GM21825 (cell line): Measurements from ENCODE around the gene NUTM1.
A peak's percentile ranks its signal among the peaks of the same experiment; 100 is the strongest.
"Not testable (repeated sequence)": the region's sequence is repeated elsewhere in the genome, so short reads cannot be mapped to it uniquely, and the experiment has no call there.

Experiments
- ATAC-seq: cut with Tn5 transposase; IDR thresholded peaks from one replicate; pipeline ENCODE4 v1.9.1; 2021; ENCODE audit warnings: mild to moderate bottlenecking, moderate library complexity; ENCODE audit not compliant: unreplicated experiment

NUTM1 gene

GRCh38 chr15:34364041-34364440 lies 20.9 kb downstream of the NUTM1 start:
- no peak for ATAC-seq

DNA sequence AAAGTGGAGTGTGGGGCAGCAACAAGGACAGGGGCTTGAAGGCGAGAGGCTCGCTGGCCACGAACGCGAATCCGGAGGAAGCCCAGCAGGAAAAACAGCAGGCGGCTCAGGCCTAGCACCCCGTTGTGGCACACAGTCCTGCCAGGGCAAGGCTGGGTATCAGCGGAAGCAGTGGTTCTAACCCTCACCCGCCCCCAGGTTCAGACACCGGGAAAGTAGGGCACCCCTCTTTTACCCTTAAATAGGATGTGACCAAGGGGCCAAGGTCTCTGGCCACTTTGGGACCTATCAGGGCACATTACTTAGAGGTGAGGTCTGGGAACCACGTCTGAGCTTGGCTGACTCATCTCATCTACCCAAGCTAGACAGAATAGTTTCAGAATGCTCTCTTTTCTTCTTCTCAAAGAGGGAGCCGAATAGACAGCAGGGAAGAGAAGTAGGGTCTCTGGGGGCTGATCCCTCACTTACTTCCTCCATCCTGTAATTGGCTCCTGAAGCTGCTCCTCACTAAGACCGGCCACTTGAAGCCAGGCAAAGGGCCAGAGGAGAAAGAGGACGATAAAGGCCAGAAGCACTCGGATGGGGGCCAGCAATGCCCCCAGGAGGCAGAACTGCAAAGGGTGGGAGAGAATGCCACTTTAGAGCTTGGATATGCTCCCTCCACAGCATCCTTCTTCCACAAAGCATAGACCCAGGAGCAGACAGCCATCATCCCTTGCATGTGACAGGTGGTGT lies 22.1 kb downstream of the NUTM1 start:
- ATAC-seq, result no peak

DNA sequence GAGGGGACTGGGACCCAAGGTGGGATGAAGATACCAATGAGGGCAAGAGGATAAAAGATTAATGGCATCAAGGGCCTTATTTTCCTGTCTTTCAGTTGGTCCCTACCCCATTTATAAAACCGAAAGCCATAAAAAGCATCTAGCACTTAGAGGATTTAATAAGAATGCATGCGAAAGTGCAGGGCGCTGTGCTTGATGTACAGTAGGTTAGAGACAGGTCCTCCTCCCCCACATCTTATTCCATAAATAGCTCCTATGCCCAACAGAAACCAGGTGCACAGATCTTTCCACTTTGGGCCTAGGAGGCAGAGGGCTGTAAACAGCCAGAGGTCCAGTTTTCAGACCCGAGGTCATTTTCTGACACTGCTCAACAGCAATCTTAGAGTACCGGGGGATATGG lies 22.7 kb downstream of the NUTM1 start:
- no peak for ATAC-seq

DNA sequence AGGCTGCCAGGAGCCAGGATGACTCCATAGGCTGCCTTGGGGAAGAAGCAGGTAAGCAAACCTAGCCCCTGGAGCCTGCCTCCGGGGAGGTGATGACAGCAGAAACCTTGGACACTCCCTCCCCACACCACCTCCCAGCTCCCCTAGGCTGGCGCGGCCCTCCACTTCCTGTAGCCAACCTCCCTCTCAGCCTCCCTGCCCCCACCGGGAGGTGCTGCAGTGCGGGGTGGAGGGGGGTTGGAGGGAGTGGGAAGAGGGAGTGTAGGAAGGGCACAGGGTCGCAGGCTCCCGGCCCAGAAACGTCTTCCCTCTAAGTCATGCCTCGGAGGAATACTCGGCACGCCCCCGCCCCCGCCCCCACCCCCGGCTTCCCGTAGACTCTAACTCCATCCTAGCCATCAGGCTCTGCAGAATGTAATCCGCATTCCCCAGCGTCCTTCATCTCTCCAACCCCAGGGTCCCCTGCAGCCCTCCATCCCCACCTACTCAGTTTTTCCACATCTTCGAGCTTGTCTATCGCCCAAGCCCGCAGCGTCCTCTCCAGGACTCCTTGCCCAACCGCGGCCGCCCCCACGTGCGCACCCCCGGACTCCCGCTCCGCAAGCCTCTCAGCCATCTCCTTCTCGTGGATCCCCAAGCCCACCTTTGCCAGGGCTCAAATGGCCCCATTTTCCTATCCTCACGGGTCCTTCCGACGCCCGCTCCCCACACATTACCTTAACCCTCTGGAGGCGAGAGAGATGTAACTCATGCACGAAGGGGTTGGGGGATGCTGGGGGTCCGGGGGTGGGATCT lies 23.4 kb downstream of the NUTM1 start:
- ATAC-seq, result peak; percentile 29

DNA sequence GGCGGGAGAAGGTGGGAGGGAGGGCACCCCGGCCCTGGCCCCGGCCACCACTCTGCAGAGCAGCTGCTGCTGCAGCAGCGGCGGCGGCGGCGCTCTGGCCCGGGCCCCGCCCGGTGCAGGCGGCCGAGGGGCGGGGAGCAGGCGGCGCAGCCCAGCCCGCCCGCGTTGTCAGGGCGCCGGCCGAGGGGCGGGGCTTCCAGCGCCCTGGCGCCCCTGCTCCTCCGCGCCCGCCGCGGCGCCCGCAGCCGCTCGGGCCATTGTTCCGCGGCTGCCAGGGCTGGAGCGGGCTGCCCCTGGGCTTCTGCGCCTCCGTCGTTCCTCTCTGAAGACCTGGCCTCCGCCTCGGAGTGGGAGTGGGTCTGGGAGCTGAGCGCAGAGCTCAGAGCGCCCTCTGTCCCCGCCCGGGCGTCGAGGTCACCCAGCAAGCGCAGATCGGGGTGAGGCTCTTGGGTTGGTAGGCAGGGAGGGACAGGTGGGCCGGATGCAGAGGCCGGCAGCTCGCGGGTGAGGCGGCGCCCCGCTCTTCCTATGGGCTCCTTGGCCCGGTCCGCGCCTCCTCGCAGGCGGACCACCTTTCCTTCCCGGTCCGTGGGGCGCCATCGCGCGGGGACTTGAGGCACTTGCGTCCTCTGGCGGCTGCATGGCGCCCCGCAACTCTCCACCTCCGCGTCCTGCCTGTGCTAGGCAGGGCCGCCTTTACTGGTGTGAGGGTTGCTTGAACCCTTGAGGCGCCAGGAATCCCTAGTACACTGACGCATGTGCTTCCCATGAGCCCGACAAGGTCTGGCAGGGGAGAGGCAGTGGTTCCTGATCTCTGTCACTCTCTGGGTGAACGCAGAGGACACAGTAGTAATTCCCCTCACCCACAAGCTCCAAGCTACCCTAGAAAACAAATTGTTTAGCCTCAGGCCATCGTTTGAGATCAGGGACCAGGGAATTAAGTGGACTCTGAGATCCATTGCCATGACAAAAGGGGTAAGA lies 24.3 kb downstream of the NUTM1 start, which contains the start of gene LPCAT4:
Gene LPCAT4 (minus strand): TSS at position 96 of the 981 bp plus-strand sequence. CDS start 96 bp downstream, outside the sequence.
- ATAC-seq, result peak; percentile 76

- ATAC-seq, result no peak
Measured at GRCh38 chr15:34370129-34370528, 27.0 kb downstream of the NUTM1 start.

DNA sequence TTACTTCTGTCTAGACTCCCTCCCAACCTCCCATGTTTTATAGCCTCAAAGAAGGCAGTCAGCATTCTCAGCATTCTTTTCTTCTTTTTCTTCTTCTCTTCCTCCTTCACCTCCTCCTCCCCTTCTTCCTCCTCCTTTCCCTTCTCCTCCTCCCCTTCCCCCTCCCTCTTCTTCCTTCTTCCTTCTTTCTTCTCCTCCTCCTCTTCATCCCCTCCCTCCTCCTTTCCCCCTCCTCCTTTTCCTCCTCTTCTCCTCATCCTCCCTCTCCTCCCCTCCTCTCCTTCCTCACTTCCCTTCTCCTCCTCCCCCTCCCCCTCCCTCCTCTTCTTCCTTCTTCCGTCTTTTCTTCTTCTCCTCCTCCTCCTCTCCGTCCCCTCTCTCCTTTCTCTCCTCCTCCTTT lies 27.5 kb downstream of the NUTM1 start:
- ATAC-seq, result no peak

GRCh38 chr15:34373951-34374350 lies 30.8 kb downstream of the NUTM1 start:
- no peak for ATAC-seq

GRCh38 chr15:34374816-34375215 lies 31.7 kb downstream of the NUTM1 start:
- ATAC-seq, result no peak

GRCh38 chr15:34375541-34375940 lies 32.4 kb downstream of the NUTM1 start:
- ATAC-seq, result not testable (repeated sequence)

DNA sequence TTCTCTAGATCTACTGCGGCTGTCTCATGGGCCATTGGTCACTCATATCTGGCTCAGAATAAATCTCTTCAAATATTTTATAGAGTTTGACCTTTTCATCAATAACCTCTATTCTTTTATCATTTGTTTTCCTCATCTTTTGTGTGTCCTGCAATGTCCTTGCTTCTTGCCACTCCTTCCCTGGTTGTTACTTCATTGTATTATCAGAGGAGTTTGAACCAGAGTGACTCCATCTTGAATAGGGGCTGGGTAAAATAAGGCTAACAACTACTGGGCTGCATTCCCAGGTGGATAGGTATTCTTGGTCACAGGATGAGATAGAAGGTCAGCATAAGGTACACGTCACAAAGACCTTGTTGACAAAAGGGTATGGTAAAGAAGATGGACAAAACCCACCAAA lies 33.7 kb downstream of the NUTM1 start:
- ATAC-seq, result no peak

- not testable (repeated sequence) for ATAC-seq
Measured at GRCh38 chr15:34380491-34380890, 37.4 kb downstream of the NUTM1 start.

DNA sequence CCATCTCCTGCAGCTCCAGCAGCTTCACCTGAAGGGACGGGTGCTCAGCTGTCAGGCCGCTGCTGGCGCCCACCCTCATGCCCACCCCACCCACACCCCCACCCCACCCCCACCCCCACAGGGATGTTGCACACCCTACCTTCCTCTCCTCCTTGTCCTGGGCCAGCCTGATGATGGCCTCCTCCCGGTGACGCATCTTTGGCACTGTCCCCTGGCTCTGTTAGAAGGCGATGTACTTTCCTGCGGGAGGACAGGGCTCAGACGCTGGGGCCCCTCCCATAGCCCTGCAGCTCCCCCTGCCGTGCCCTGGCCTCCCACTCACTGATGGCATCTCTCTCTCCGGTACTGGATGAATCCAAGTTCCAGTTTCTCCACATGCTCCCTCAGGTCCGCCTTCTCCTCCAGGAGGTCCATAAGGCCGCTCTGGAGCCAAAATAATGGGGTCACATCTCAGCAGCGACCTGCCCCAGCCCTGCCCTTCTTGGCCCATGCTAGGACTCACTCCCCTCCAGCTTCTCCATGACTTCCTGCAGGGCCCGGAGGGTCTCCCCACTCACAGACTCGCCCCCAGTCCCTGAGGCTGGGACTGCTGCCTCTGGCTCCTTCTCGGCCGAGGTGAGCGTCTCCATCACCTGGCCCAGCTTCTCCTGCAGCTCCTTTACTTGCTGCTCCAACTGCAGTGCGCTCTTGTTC lies 38.9 kb downstream of the NUTM1 start:
- ATAC-seq, result not testable (repeated sequence)

GRCh38 chr15:34389594-34390086 lies 46.5 kb downstream of the NUTM1 start:
- not testable (repeated sequence) for ATAC-seq

GRCh38 chr15:34392981-34393380 lies 49.9 kb downstream of the NUTM1 start:
- not testable (repeated sequence) for ATAC-seq

GRCh38 chr15:34397637-34398259 lies 54.6 kb downstream of the NUTM1 start:
- ATAC-seq, result not testable (repeated sequence)

- ATAC-seq, result peak; percentile 64
Measured at GRCh38 chr15:34403160-34403598, 60.1 kb downstream of the NUTM1 start.

DNA sequence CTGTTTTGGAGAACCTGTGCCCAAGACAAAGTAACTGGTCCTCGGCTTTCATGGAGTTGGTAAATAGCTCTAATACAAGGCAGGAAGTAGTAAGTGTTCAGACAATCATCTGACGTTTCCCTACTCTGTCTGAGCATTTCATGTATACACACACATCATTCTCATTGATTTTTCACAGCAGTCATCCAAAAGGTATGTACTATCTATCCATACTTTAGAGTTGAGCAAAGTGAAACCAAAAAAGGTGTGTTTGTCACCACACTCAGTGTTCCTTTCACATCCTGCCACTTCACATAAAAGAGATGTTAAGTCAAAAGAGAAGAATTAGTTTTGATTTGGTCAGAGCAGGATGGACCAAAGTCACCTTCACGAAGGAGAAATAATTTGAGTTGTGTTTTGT lies 60.8 kb downstream of the NUTM1 start:
- ATAC-seq, result peak; percentile 51
